Memory B cell (primary cell): Measurements from ENCODE around the gene SLIT3.

Experiments
- ATAC-seq: fragments of 150-1000 bp; cut with Tn5 transposase; 2 replicates; pipeline ENCODE4 v1.10.0; 2021; ENCODE audit warnings: low read depth, mild to moderate bottlenecking, moderate library complexity
- DNase-seq, 2 donors: peaks; one replicate each; pipeline ENCODE4 v3.0.0; 2022; ENCODE audit warnings: low spot score in 2 of 2
- H3K27ac Mint-ChIP-seq: one replicate; pipeline ENCODE4 v1.8.0; 2022; ENCODE audit warnings: mild to moderate bottlenecking, moderate library complexity, mixed read lengths
- H3K27me3 Mint-ChIP-seq: one replicate; pipeline ENCODE4 v1.8.0; 2022; ENCODE audit warnings: mixed read lengths
- H3K36me3 Mint-ChIP-seq: one replicate; pipeline ENCODE4 v1.8.0; 2022; ENCODE audit warnings: mild to moderate bottlenecking, mixed read lengths
- H3K4me1 Mint-ChIP-seq: one replicate; pipeline ENCODE4 v1.8.0; 2022; ENCODE audit warnings: mixed read lengths
- H3K4me3 Mint-ChIP-seq: one replicate; pipeline ENCODE4 v1.8.0; 2022; ENCODE audit warnings: mild to moderate bottlenecking, moderate library complexity, mixed read lengths
- H3K9me3 Mint-ChIP-seq: one replicate; pipeline ENCODE4 v1.8.0; 2022; ENCODE audit warnings: mixed read lengths

SLIT3 gene

GRCh38 chr5:169041180-169041579 is 259.8 kb downstream of the SLIT3 start:
- no peak overlapping the region for H3K27ac Mint-ChIP-seq
- no peaks in the 10 kb centered on the region for H3K9me3 Mint-ChIP-seq
- ATAC-seq (no peak), DNase-seq (no peak)
- H3K36me3 Mint-ChIP-seq = no peaks in the 10 kb centered on the region
- no peak overlapping the region for H3K4me3 Mint-ChIP-seq
- H3K27me3 Mint-ChIP-seq = peaks cover 7% of the 10 kb centered on the region
- peaks cover 2% of the 10 kb centered on the region for H3K4me1 Mint-ChIP-seq

GRCh38 chr5:169039592-169039991 is 261.3 kb downstream of the SLIT3 start:
- H3K9me3 Mint-ChIP-seq = no peaks in the 10 kb centered on the region
- ATAC-seq (no peak), DNase-seq (no peak)
- peaks cover 7% of the 10 kb centered on the region for H3K27me3 Mint-ChIP-seq
- H3K27ac Mint-ChIP-seq = no peak overlapping the region
- H3K4me1 Mint-ChIP-seq = peaks cover 2% of the 10 kb centered on the region
- no peak overlapping the region for H3K4me3 Mint-ChIP-seq
- H3K36me3 Mint-ChIP-seq = no peaks in the 10 kb centered on the region

DNA sequence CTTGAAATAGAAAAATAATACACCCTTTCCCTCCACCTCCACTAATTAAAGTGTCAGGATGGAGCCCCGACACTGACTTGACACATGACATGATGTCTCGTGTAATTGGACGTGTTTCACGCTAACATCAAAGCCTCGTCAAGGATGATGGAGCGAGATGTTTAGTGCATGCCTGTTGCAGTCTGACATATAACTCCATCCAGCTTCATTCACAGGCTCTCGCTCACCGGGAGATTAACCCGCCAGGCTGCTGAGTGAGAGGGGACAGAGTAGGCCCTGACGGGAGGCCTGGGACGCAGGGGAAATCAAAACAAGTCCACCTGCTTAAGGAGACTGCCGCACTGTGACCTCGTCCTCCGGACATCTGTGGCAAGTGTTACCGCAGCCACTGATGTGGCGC is 263.5 kb downstream of the SLIT3 start:
- peaks cover 2% of the 10 kb centered on the region for H3K4me1 Mint-ChIP-seq
- no peaks in the 10 kb centered on the region for H3K36me3 Mint-ChIP-seq
- no peak for DNase-seq
- peaks cover 4% of the 10 kb centered on the region for H3K9me3 Mint-ChIP-seq
- peaks cover 9% of the 10 kb centered on the region for H3K27me3 Mint-ChIP-seq
- no peak for ATAC-seq
- H3K4me3 Mint-ChIP-seq = no peak overlapping the region
- H3K27ac Mint-ChIP-seq = no peak overlapping the region

GRCh38 chr5:169036079-169036805 is 264.7 kb downstream of the SLIT3 start:
- DNase-seq (no peak), ATAC-seq (no peak)
- Mint-ChIP-seq H3K36me3 (no peaks in the 10 kb centered on the region), H3K4me1 (peaks cover 2% of the 10 kb centered on the region), H3K4me3 (no peak overlapping the region), H3K27ac (no peak overlapping the region), H3K9me3 (peaks cover 4% of the 10 kb centered on the region), H3K27me3 (peaks cover 9% of the 10 kb centered on the region)

GRCh38 chr5:169029661-169030274 is 271.2 kb downstream of the SLIT3 start:
- no peak for ATAC-seq
- Mint-ChIP-seq H3K27me3 (peaks cover 2% of the 10 kb centered on the region), H3K4me3 (no peak overlapping the region), H3K9me3 (peaks cover 4% of the 10 kb centered on the region), H3K27ac (no peak overlapping the region), H3K36me3 (no peaks in the 10 kb centered on the region), H3K4me1 (no peaks in the 10 kb centered on the region)
- DNase-seq = no peak

DNA sequence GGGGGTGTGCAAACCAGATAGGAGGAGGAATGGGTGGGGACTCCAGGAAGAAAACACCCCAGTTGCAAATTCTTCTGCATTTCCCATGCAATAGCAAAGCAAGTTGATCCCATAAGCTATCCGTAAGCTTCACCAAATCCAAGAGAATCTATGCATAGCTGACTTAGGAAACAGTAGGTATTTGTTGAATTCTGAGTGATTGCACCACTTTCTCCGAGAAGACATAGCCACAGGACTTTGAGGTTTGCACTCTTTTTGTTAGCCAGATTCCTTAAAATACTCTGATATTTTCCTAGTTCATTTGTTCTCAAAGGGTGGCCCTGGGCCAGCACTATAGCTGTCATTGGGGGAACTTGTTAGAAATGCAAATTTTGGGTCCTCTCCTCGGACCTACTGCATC is 271.9 kb downstream of the SLIT3 start:
- Mint-ChIP-seq H3K4me1 (no peaks in the 10 kb centered on the region), H3K36me3 (no peaks in the 10 kb centered on the region), H3K27me3 (peaks cover 2% of the 10 kb centered on the region), H3K27ac (no peak overlapping the region), H3K4me3 (no peak overlapping the region), H3K9me3 (peaks cover 1% of the 10 kb centered on the region)
- ATAC-seq (no peak), DNase-seq (no peak)

DNA sequence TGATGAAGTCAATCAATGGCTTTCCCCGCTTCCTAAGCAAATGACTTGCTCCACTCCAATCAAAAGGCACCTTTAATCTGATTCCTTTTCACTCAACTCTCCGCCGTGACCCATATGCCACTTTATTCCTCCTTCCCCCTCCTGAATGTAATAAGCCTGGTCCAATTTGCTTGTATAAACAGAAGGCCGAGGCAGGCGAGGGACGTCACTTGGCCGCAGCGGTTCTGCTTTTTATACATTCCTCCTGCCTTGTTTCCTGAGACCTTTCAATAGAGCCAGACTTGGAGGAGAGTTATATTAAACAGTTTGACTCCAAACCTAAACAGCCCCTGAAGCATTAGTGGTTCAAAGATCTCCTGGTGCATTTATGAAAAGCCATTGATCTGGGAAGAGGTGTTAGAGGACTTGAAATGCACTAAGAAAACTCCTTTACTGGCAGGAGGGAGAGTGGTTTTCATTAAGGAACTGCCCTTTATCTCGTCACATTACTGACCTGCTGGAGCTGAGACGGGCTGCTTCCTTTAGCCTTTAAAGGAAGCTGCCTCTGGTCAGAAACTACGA is 273.4 kb downstream of the SLIT3 start:
- DNase-seq (no peak), ATAC-seq (no peak)
- no peak overlapping the region for H3K27ac Mint-ChIP-seq
- H3K27me3 Mint-ChIP-seq = no peaks in the 10 kb centered on the region
- H3K9me3 Mint-ChIP-seq = no peaks in the 10 kb centered on the region
- H3K4me1 Mint-ChIP-seq = no peaks in the 10 kb centered on the region
- H3K4me3 Mint-ChIP-seq = no peak overlapping the region
- H3K36me3 Mint-ChIP-seq = no peaks in the 10 kb centered on the region

GRCh38 chr5:169025491-169025890 is 275.4 kb downstream of the SLIT3 start:
- no peak for ATAC-seq
- no peaks in the 10 kb centered on the region for H3K4me1 Mint-ChIP-seq
- H3K27me3 Mint-ChIP-seq = no peaks in the 10 kb centered on the region

DNA sequence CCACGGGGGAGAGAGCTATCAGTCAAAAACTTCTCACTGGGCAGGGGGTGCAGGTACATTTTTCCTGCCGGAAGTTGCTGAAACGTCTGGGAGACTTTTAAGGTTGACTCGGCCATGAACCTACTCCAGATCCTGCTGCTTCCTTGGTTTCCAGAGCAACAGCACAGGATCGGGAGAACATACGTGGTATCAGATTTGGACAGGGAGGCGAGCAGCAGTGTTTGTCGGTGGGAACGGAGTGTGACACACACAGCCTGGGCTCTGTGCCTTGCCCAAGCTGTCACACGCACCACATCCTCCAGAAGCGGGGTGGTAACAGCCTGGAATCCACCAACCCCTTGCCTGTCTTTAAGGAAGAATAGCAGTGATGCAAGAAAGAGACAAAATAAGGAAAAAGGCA is 276.5 kb downstream of the SLIT3 start:
- DNase-seq (no peak), ATAC-seq (no peak)
- Mint-ChIP-seq H3K4me3 (no peak overlapping the region), H3K4me1 (no peaks in the 10 kb centered on the region), H3K9me3 (no peaks in the 10 kb centered on the region), H3K27ac (no peak overlapping the region), H3K36me3 (no peaks in the 10 kb centered on the region), H3K27me3 (no peaks in the 10 kb centered on the region)

More at GRCh38 chr5:169025491-169025890, 275.4 kb downstream of the SLIT3 start:
- H3K9me3 Mint-ChIP-seq = no peaks in the 10 kb centered on the region
- H3K4me3 Mint-ChIP-seq = no peak overlapping the region
- H3K27ac Mint-ChIP-seq = no peak overlapping the region
- no peak for DNase-seq
- H3K36me3 Mint-ChIP-seq = no peaks in the 10 kb centered on the region

GRCh38 chr5:169022718-169023117 is 278.2 kb downstream of the SLIT3 start:
- no peak overlapping the region for H3K4me3 Mint-ChIP-seq
- H3K27me3 Mint-ChIP-seq = no peaks in the 10 kb centered on the region
- H3K36me3 Mint-ChIP-seq = no peaks in the 10 kb centered on the region
- H3K9me3 Mint-ChIP-seq = no peaks in the 10 kb centered on the region
- no peaks in the 10 kb centered on the region for H3K4me1 Mint-ChIP-seq
- no peak overlapping the region for H3K27ac Mint-ChIP-seq
- DNase-seq (no peak), ATAC-seq (no peak)

GRCh38 chr5:169020102-169020501 is 280.8 kb downstream of the SLIT3 start:
- no peaks in the 10 kb centered on the region for H3K36me3 Mint-ChIP-seq

DNA sequence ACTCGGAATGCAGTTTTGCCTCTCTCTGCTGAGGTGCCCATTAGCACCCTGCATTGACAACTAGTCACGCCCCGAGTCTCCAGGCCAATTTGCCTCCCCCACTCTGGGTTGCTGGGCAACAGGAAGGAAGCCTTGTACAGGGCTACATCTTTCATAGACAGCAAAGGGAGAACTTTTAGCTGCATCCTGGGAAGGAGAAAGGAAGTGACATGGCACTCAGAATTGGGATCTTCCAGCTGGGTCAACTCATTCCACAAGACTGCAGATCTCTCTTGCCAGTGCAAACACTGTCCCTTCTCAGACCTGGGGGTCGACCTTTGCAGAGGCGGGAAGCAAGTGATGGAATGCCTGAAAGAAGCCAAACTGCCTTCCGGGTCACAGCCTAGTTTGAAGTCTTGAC is 282.0 kb downstream of the SLIT3 start:
- H3K27me3 Mint-ChIP-seq = peaks cover 4% of the 10 kb centered on the region
- H3K36me3 Mint-ChIP-seq = no peaks in the 10 kb centered on the region
- no peak for DNase-seq
- no peak overlapping the region for H3K27ac Mint-ChIP-seq
- no peak for ATAC-seq
- no peak overlapping the region for H3K4me3 Mint-ChIP-seq
- H3K4me1 Mint-ChIP-seq = no peaks in the 10 kb centered on the region
- no peaks in the 10 kb centered on the region for H3K9me3 Mint-ChIP-seq

More at GRCh38 chr5:169020102-169020501, 280.8 kb downstream of the SLIT3 start:
- no peaks in the 10 kb centered on the region for H3K9me3 Mint-ChIP-seq
- DNase-seq = no peak
- H3K4me1 Mint-ChIP-seq = no peaks in the 10 kb centered on the region
- no peak overlapping the region for H3K4me3 Mint-ChIP-seq
- peaks cover 3% of the 10 kb centered on the region for H3K27me3 Mint-ChIP-seq
- no peak overlapping the region for H3K27ac Mint-ChIP-seq
- ATAC-seq = no peak

DNA sequence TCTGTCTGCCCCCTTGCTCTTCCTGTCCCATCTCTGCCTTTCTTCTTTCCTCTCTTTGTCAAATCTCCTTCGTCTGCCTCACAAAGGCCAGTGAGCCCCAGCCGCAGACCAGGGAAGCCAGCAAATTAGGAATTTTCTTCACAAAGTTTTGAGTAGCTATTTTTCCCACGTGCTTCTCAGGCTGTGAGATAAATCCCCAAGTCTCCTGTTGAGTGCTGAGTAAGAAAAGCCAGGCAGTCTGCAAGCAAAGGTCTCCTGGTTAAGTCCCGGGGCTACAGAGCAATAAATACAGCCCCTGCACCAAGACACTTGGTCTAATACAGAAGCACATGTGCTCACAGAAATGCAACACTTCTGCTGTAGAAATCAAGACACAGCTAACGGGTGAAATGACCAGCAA is 284.9 kb downstream of the SLIT3 start:
- Mint-ChIP-seq H3K36me3 (no peaks in the 10 kb centered on the region), H3K27ac (no peak overlapping the region), H3K9me3 (no peaks in the 10 kb centered on the region), H3K4me3 (no peak overlapping the region), H3K27me3 (peaks cover 12% of the 10 kb centered on the region), H3K4me1 (no peaks in the 10 kb centered on the region)
- DNase-seq = no peak
- no peak for ATAC-seq

DNA sequence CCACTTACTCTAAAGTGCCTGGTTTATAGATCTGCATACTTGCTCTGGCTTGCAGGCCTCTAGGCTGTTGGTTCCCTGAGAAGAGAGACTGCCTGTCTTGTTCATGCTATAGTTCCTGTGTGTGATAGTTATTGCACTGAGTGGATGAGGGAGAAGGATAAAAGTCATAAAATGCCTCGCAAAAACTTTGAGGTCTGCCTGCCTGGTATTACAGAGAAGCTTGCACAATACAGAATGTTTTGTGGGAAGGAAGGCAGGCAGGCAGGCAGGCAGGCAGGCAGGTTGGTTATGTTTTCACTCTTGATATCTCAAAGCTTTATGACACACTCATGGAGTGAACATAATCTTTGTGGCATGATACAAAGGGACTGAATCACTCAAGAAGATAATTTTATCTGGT is 287.1 kb downstream of the SLIT3 start:
- ATAC-seq (no peak), DNase-seq (no peak)
- no peak overlapping the region for H3K27ac Mint-ChIP-seq
- no peaks in the 10 kb centered on the region for H3K9me3 Mint-ChIP-seq
- no peak overlapping the region for H3K4me3 Mint-ChIP-seq
- peaks cover 15% of the 10 kb centered on the region for H3K27me3 Mint-ChIP-seq
- no peaks in the 10 kb centered on the region for H3K36me3 Mint-ChIP-seq
- no peaks in the 10 kb centered on the region for H3K4me1 Mint-ChIP-seq
